Activated naive CD8-positive, alpha-beta T cell treated with anti-CD3 and anti-CD28 coated beads for 36 hours (primary cell): Measurements from ENCODE around the gene SREBF1. TPM values are rescaled to one million over a fixed set of nuclear protein-coding genes. Genes with fewer than 3 reads are reported as not detected.
A peak's percentile ranks its signal among the peaks of the same experiment; 100 is the strongest.

Experiments used
- DNase-seq: peaks from one replicate; pipeline ENCODE4 v3.0.0; 2021
- H3K27ac Mint-ChIP-seq: one replicate; pipeline ENCODE4 v1.8.0; 2022; ENCODE audit warnings: mild to moderate bottlenecking, moderate library complexity, mixed read lengths
- H3K27me3 Mint-ChIP-seq: one replicate; pipeline ENCODE4 v1.8.0; 2022; ENCODE audit warnings: mild to moderate bottlenecking, mixed read lengths
- H3K36me3 Mint-ChIP-seq: one replicate; pipeline ENCODE4 v1.8.0; 2021; ENCODE audit warnings: mild to moderate bottlenecking, mixed read lengths
- H3K4me1 Mint-ChIP-seq: one replicate; pipeline ENCODE4 v1.8.0; 2021; ENCODE audit warnings: mixed read lengths
- H3K4me3 Mint-ChIP-seq: one replicate; pipeline ENCODE4 v1.8.0; 2022; ENCODE audit warnings: mild to moderate bottlenecking, moderate library complexity, mixed read lengths
- H3K9me3 Mint-ChIP-seq: one replicate; pipeline ENCODE4 v1.8.0; 2022; ENCODE audit warnings: mixed read lengths
- total RNA-seq, 2 experiments: library from RNA; stranded (reverse); gene quantifications; one replicate each; pipeline ENCODE4 v1.2.3, GENCODE V29; 2021

SREBF1 gene
- total RNA-seq, 2 experiments from 2014 or later, result 123 to 131 TPM

- Mint-ChIP-seq H3K27me3 (no peaks in the 10 kb centered on the region), H3K36me3 (peaks cover 28% of the 10 kb centered on the region), H3K4me3 (no peak overlapping the region), H3K9me3 (no peaks in the 10 kb centered on the region), H3K27ac (no peak overlapping the region), H3K4me1 (peaks cover 48% of the 10 kb centered on the region)
- no peak for DNase-seq
Measured at GRCh38 chr17:17816831-17817551, 19.8 kb downstream of the SREBF1 start.

GRCh38 chr17:17816240-17816814 lies 20.5 kb downstream of the SREBF1 start:
- DNase-seq, result no peak
- Mint-ChIP-seq H3K4me1 (peaks cover 47% of the 10 kb centered on the region), H3K27me3 (no peaks in the 10 kb centered on the region), H3K9me3 (no peaks in the 10 kb centered on the region), H3K4me3 (no peak overlapping the region), H3K27ac (no peak overlapping the region), H3K36me3 (peaks cover 31% of the 10 kb centered on the region)

GRCh38 chr17:17815436-17816200 lies 21.2 kb downstream of the SREBF1 start:
- Mint-ChIP-seq H3K27ac (peak overlapping the region; percentile 49), H3K36me3 (peaks cover 26% of the 10 kb centered on the region), H3K4me1 (peaks cover 39% of the 10 kb centered on the region), H3K9me3 (no peaks in the 10 kb centered on the region), H3K4me3 (no peak overlapping the region), H3K27me3 (no peaks in the 10 kb centered on the region)
- no peak for DNase-seq

GRCh38 chr17:17815062-17815406 lies 21.8 kb downstream of the SREBF1 start:
- Mint-ChIP-seq H3K4me3 (no peak overlapping the region), H3K27ac (peak overlapping the region; percentile 16), H3K4me1 (peaks cover 34% of the 10 kb centered on the region), H3K9me3 (no peaks in the 10 kb centered on the region), H3K27me3 (no peaks in the 10 kb centered on the region), H3K36me3 (peaks cover 23% of the 10 kb centered on the region)
- DNase-seq, result no peak

- no peaks in the 10 kb centered on the region for H3K9me3 Mint-ChIP-seq
- DNase-seq, result no peak
- peaks cover 19% of the 10 kb centered on the region for H3K36me3 Mint-ChIP-seq
- peaks cover 27% of the 10 kb centered on the region for H3K4me1 Mint-ChIP-seq
- no peaks in the 10 kb centered on the region for H3K27me3 Mint-ChIP-seq
- H3K27ac Mint-ChIP-seq, result peak overlapping the region; percentile 16
- H3K4me3 Mint-ChIP-seq, result no peak overlapping the region
Measured at GRCh38 chr17:17814162-17815061, 22.4 kb downstream of the SREBF1 start.

GRCh38 chr17:17813725-17814095 lies 23.1 kb downstream of the SREBF1 start:
- no peak for DNase-seq
- H3K4me3 Mint-ChIP-seq, result no peak overlapping the region
- H3K27ac Mint-ChIP-seq, result no peak overlapping the region

GRCh38 chr17:17813055-17813724 lies 23.6 kb downstream of the SREBF1 start:
- H3K27me3 Mint-ChIP-seq, result no peaks in the 10 kb centered on the region
- no peaks in the 10 kb centered on the region for H3K9me3 Mint-ChIP-seq
- peaks cover 9% of the 10 kb centered on the region for H3K36me3 Mint-ChIP-seq
- H3K27ac Mint-ChIP-seq, result peak overlapping the region; percentile 38
- DNase-seq, result no peak
- H3K4me1 Mint-ChIP-seq, result peaks cover 25% of the 10 kb centered on the region
- no peak overlapping the region for H3K4me3 Mint-ChIP-seq

More at GRCh38 chr17:17813725-17814095, 23.1 kb downstream of the SREBF1 start:
- H3K4me1 Mint-ChIP-seq, result peaks cover 27% of the 10 kb centered on the region
- no peaks in the 10 kb centered on the region for H3K9me3 Mint-ChIP-seq
- H3K27me3 Mint-ChIP-seq, result no peaks in the 10 kb centered on the region
- peaks cover 13% of the 10 kb centered on the region for H3K36me3 Mint-ChIP-seq

- Mint-ChIP-seq H3K27me3 (no peaks in the 10 kb centered on the region), H3K4me1 (peaks cover 25% of the 10 kb centered on the region), H3K9me3 (no peaks in the 10 kb centered on the region), H3K27ac (peak overlapping the region; percentile 63), H3K36me3 (peaks cover 6% of the 10 kb centered on the region), H3K4me3 (no peak overlapping the region)
- peak; percentile 72 for DNase-seq
Measured at GRCh38 chr17:17812211-17813054, 24.4 kb downstream of the SREBF1 start.

- no peaks in the 10 kb centered on the region for H3K9me3 Mint-ChIP-seq
- peak overlapping the region; percentile 63 for H3K27ac Mint-ChIP-seq
- H3K4me3 Mint-ChIP-seq, result no peak overlapping the region
- peaks cover 3% of the 10 kb centered on the region for H3K36me3 Mint-ChIP-seq
- no peaks in the 10 kb centered on the region for H3K27me3 Mint-ChIP-seq
- DNase-seq, result no peak
- H3K4me1 Mint-ChIP-seq, result peaks cover 25% of the 10 kb centered on the region
Measured at GRCh38 chr17:17811381-17812210, 25.2 kb downstream of the SREBF1 start.

- no peak overlapping the region for H3K27ac Mint-ChIP-seq
Measured at GRCh38 chr17:17810895-17811248, 25.9 kb downstream of the SREBF1 start.

GRCh38 chr17:17810084-17810894 lies 26.5 kb downstream of the SREBF1 start:
- no peaks in the 10 kb centered on the region for H3K9me3 Mint-ChIP-seq
- no peak for DNase-seq
- peaks cover 3% of the 10 kb centered on the region for H3K36me3 Mint-ChIP-seq
- no peaks in the 10 kb centered on the region for H3K27me3 Mint-ChIP-seq
- no peak overlapping the region for H3K27ac Mint-ChIP-seq
- H3K4me3 Mint-ChIP-seq, result no peak overlapping the region
- peaks cover 23% of the 10 kb centered on the region for H3K4me1 Mint-ChIP-seq

More at GRCh38 chr17:17810895-17811248, 25.9 kb downstream of the SREBF1 start:
- Mint-ChIP-seq H3K9me3 (no peaks in the 10 kb centered on the region), H3K27me3 (no peaks in the 10 kb centered on the region), H3K36me3 (peaks cover 3% of the 10 kb centered on the region), H3K4me3 (no peak overlapping the region), H3K4me1 (peaks cover 25% of the 10 kb centered on the region)
- DNase-seq, result no peak

- H3K36me3 Mint-ChIP-seq, result peaks cover 3% of the 10 kb centered on the region
- H3K4me1 Mint-ChIP-seq, result peaks cover 20% of the 10 kb centered on the region
- no peak overlapping the region for H3K4me3 Mint-ChIP-seq
- H3K9me3 Mint-ChIP-seq, result no peaks in the 10 kb centered on the region
- H3K27me3 Mint-ChIP-seq, result no peaks in the 10 kb centered on the region
- no peak for DNase-seq
- no peak overlapping the region for H3K27ac Mint-ChIP-seq
Measured at GRCh38 chr17:17809531-17810083, 27.2 kb downstream of the SREBF1 start.
